H1 (cell line): ENCODE results near the gene CALU. TPM values are rescaled to one million over a fixed set of nuclear protein-coding genes. Genes with fewer than 3 reads are reported as not detected.

Experiments used
- CTCF ChIA-PET: fragments of 300-600 bp; sonication (Branson Sonifier 250); formaldehyde crosslinking; loops from one replicate; lab custom pipeline; 2021; ENCODE audit not compliant: partially characterized antibody; lab: Charles Lee
- POLR2A ChIA-PET: fragments of 300-600 bp; sonication (Branson Sonifier 250); formaldehyde crosslinking; loops from one replicate; lab custom pipeline; 2021; ENCODE audit warnings: inconsistent platforms; ENCODE audit not compliant: partially characterized antibody; lab: Charles Lee
- DNase-seq, 2 experiments: peaks; one replicate each; pipeline versions ENCODE4 v3.0.0 to v3.0.0-alpha.2; 2010 to 2022; ENCODE audit warnings: low spot score in 2 of 2, low read depth in 1 of 2, mixed read lengths in 1 of 2
- FAIRE-seq: peaks from 2 replicates; lab custom pipeline; 2011; peaks lifted over from hg19 to GRCh38; lab: Jason Lieb, UNC
- H2AFZ ChIP-seq: 2 replicates; pipeline ENCODE4 v1.8.1; 2012; ENCODE audit warnings: low read length, inconsistent platforms
- H2AK5ac ChIP-seq: 2 replicates; pipeline ENCODE4 v1.6.1; 2013; ENCODE audit warnings: low read depth, low read length
- H2BK120ac ChIP-seq: replicated peaks from 2 replicates; pipeline ENCODE3; 2013; ENCODE audit warnings: low read depth, low read length, inconsistent platforms
- H2BK12ac ChIP-seq: 2 replicates; pipeline ENCODE4 v1.6.1; 2013; ENCODE audit warnings: low read depth, low read length
- H2BK15ac ChIP-seq: 2 replicates; pipeline ENCODE4 v1.6.1; 2013; ENCODE audit warnings: low read length
- H2BK20ac ChIP-seq: 2 replicates; pipeline ENCODE4 v1.6.1; 2013; ENCODE audit warnings: low read length
- H2BK5ac ChIP-seq: 2 replicates; pipeline ENCODE4 v1.6.1; 2013; ENCODE audit warnings: low read depth, low read length
- H3K14ac ChIP-seq: 2 replicates; pipeline ENCODE4 v1.6.1; 2013; ENCODE audit warnings: inconsistent platforms; ENCODE audit not compliant: insufficient read length
- H3K18ac ChIP-seq: 2 replicates; pipeline ENCODE4 v1.6.1; 2013; ENCODE audit warnings: low read length; ENCODE audit errors: extremely low read depth
- H3K23ac ChIP-seq: 2 replicates; pipeline ENCODE4 v1.6.1; 2013; ENCODE audit warnings: inconsistent platforms; ENCODE audit not compliant: insufficient read length
- H3K23me2 ChIP-seq: 2 replicates; pipeline ENCODE4 v1.6.1; 2013; ENCODE audit warnings: low read depth, low read length
- H3K27ac ChIP-seq: 2 replicates; pipeline ENCODE4 v1.6.1; 2011; ENCODE audit warnings: low read depth, low read length, inconsistent platforms
- H3K27me3 ChIP-seq, 4 experiments: replicated peaks in 1 of 4; 1 replicate in 1 of 4; 2 replicates in 3 of 4; pipeline versions ENCODE4 v1.6.1 to v1.8.1; 2011 to 2013; ENCODE audit warnings: low read length in 3 of 4, mild to moderate bottlenecking in 3 of 4, inconsistent platforms in 2 of 4, mixed read lengths in 2 of 4, moderate library complexity in 1 of 4; ENCODE audit not compliant: control insufficient read depth in 3 of 4, insufficient read depth in 3 of 4; ENCODE audit errors: extremely low read depth in 1 of 4
- H3K36me3 ChIP-seq, 4 experiments: 2 replicates each; pipeline versions ENCODE4 v1.6.1 to v1.8.1; 2011 to 2013; ENCODE audit warnings: mild to moderate bottlenecking in 4 of 4, low read length in 3 of 4, moderate library complexity in 2 of 4, control low read depth in 1 of 4, inconsistent platforms in 1 of 4; ENCODE audit not compliant: insufficient read depth in 4 of 4, control insufficient read depth in 2 of 4
- H3K4ac ChIP-seq: replicated peaks from 2 replicates; pipeline ENCODE3; 2013; ENCODE audit warnings: low read length, low read depth, mixed read lengths, inconsistent platforms; ENCODE audit not compliant: insufficient read length
- H3K4me1 ChIP-seq, 4 experiments: replicated peaks in 1 of 4; 1 replicate in 1 of 4; 2 replicates in 3 of 4; pipeline versions ENCODE4 v1.6.1 to v1.8.1; 2011 to 2013; ENCODE audit warnings: low read length in 3 of 4, inconsistent platforms in 2 of 4, mixed read lengths in 1 of 4; ENCODE audit not compliant: insufficient read depth in 4 of 4, control insufficient read depth in 3 of 4
- H3K4me2 ChIP-seq, 2 experiments: 2 replicates each; pipeline versions ENCODE4 v1.6.1 to v1.8.1; 2011 to 2013; ENCODE audit warnings: low read depth in 2 of 2, low read length in 2 of 2, control low read depth in 1 of 2, inconsistent platforms in 1 of 2, mild to moderate bottlenecking in 1 of 2; ENCODE audit not compliant: insufficient read depth in 1 of 2
- H3K4me3 ChIP-seq, 4 experiments: fragments of 200-600, 300-600 bp in 1 of 4; sonication (generic), shearing (Covaris generic), sonication (Bioruptor Twin) in 1 of 4; 2 replicates each; pipeline versions ENCODE4 v1.5.1 to v1.8.1; 2011 to 2016; ENCODE audit warnings: low read length in 4 of 4, low read depth in 3 of 4, control low read depth in 2 of 4, inconsistent platforms in 2 of 4, mild to moderate bottlenecking in 2 of 4, mixed read lengths in 1 of 4, moderate library complexity in 1 of 4; ENCODE audit not compliant: insufficient read depth in 2 of 4; ENCODE audit errors: extremely low read depth in 1 of 4
- H3K56ac ChIP-seq: replicated peaks from 2 replicates; pipeline ENCODE3; 2013; ENCODE audit warnings: low read depth, mild to moderate bottlenecking, mixed read lengths, low read length, inconsistent platforms; ENCODE audit not compliant: insufficient read length
- H3K79me1 ChIP-seq: 2 replicates; pipeline ENCODE4 v1.6.1; 2013; ENCODE audit warnings: low read depth, low read length, control low read depth
- H3K79me2 ChIP-seq, 2 experiments: 2 replicates each; pipeline versions ENCODE4 v1.6.1 to v1.8.1; 2012 to 2013; ENCODE audit warnings: low read length in 2 of 2, mild to moderate bottlenecking in 2 of 2, inconsistent platforms in 1 of 2; ENCODE audit not compliant: insufficient read depth in 2 of 2, control insufficient read depth in 1 of 2
- H3K9ac ChIP-seq, 4 experiments: replicated peaks in 1 of 4; 1 replicate in 1 of 4; 2 replicates in 3 of 4; pipeline versions ENCODE4 v1.6.1 to v1.8.1; 2011 to 2013; ENCODE audit warnings: low read depth in 3 of 4, low read length in 3 of 4, control low read depth in 2 of 4, mild to moderate bottlenecking in 2 of 4, moderate library complexity in 2 of 4, inconsistent platforms in 1 of 4; ENCODE audit errors: extremely low read depth in 1 of 4
- H3K9me3 ChIP-seq, 2 experiments: 2 replicates each; pipeline versions ENCODE4 v1.6.1 to v1.8.1; 2012 to 2013; ENCODE audit warnings: mild to moderate bottlenecking in 2 of 2, moderate library complexity in 2 of 2, control low read depth in 1 of 2, inconsistent platforms in 1 of 2, low read depth in 1 of 2, low read length in 1 of 2, mixed read lengths in 1 of 2; ENCODE audit not compliant: insufficient read depth in 2 of 2
- H4K20me1 ChIP-seq, 2 experiments: replicated peaks in 1 of 2; 2 replicates each; pipeline versions ENCODE3 to v1.8.1; 2011 to 2013; ENCODE audit warnings: inconsistent platforms in 2 of 2, low read length in 2 of 2, mild to moderate bottlenecking in 1 of 2; ENCODE audit not compliant: insufficient read depth in 2 of 2, control insufficient read depth in 1 of 2
- H4K5ac ChIP-seq: 2 replicates; pipeline ENCODE4 v1.6.1; 2013; ENCODE audit warnings: low read length, low read depth, mixed read lengths, inconsistent platforms; ENCODE audit not compliant: insufficient read length
- H4K8ac ChIP-seq: 2 replicates; pipeline ENCODE4 v1.8.0; 2013; ENCODE audit warnings: mild to moderate bottlenecking, moderate library complexity, low read length, inconsistent platforms; ENCODE audit not compliant: insufficient read depth; ENCODE audit errors: extremely low read depth
- H4K91ac ChIP-seq: replicated peaks from 2 replicates; pipeline ENCODE3; 2013; ENCODE audit warnings: low read length, mixed read lengths, inconsistent platforms; ENCODE audit not compliant: insufficient read length
- CBX5 ChIP-seq: fragments of 300-800, 300-1000 bp; sonication (generic); IDR thresholded peaks from 2 replicates; pipeline ENCODE4 v1.7.1; 2016; ENCODE audit warnings: antibody characterized with exemption, low read length, low read depth
- CBX8 ChIP-seq: fragments of 300-800, 300-1000 bp; sonication (generic); IDR thresholded peaks from 2 replicates; pipeline ENCODE4 v1.7.1; 2016; ENCODE audit warnings: low read depth, low read length, borderline replicate concordance
- CEBPB ChIP-seq: IDR thresholded peaks from 2 replicates; pipeline ENCODE4 v1.6.1; 2012; ENCODE audit warnings: low read depth, low read length
- CTBP2 ChIP-seq: IDR thresholded peaks from 2 replicates; pipeline ENCODE4 v1.7.0; 2011; ENCODE audit warnings: borderline replicate concordance, mild to moderate bottlenecking, moderate library complexity, mixed read lengths, low read length; ENCODE audit not compliant: insufficient read depth, insufficient read length
- EP300 ChIP-seq, 2 experiments: IDR thresholded peaks; 1 replicate in 1 of 2; 2 replicates in 1 of 2; pipeline ENCODE4 v1.6.1; 2011 to 2012; ENCODE audit warnings: low read depth in 2 of 2, low read length in 2 of 2, mild to moderate bottlenecking in 2 of 2, borderline replicate concordance in 1 of 2, inconsistent platforms in 1 of 2, moderate library complexity in 1 of 2
- HDAC2 ChIP-seq, 2 experiments: fragments of 300-600 bp in 1 of 2; sonication (generic) in 1 of 2; IDR thresholded peaks; 2 replicates each; pipeline ENCODE4 v1.6.1; 2011 to 2012; ENCODE audit warnings: low read depth in 2 of 2, low read length in 2 of 2, mild to moderate bottlenecking in 2 of 2, moderate library complexity in 2 of 2, borderline replicate concordance in 1 of 2, inconsistent platforms in 1 of 2
- HDAC6 ChIP-seq: IDR thresholded peaks from one replicate; pipeline ENCODE4 v1.7.1; 2012; ENCODE audit warnings: low read depth, mild to moderate bottlenecking, inconsistent platforms, low read length, moderate library complexity
- MAFK ChIP-seq: IDR thresholded peaks from 2 replicates; pipeline ENCODE4 v1.6.1; 2012; ENCODE audit warnings: low read depth, mild to moderate bottlenecking, improper control_type of control experiment, low read length
- NANOG ChIP-seq: IDR thresholded peaks from 2 replicates; pipeline ENCODE4 v1.6.1; 2011; ENCODE audit warnings: low read length, low read depth, mild to moderate bottlenecking, inconsistent platforms; ENCODE audit not compliant: insufficient read depth, poor library complexity, severe bottlenecking
- SIN3A ChIP-seq, 2 experiments: IDR thresholded peaks in 1 of 2; conservative IDR thresholded peaks in 1 of 2; 2 replicates each; pipeline ENCODE4 v1.6.1; 2011 to 2012; ENCODE audit warnings: low read length in 2 of 2, improper control_type of control experiment in 1 of 2, low read depth in 1 of 2, mild to moderate bottlenecking in 1 of 2
- SRF ChIP-seq: IDR thresholded peaks from 2 replicates; pipeline ENCODE4 v1.6.1; 2011; ENCODE audit warnings: mild to moderate bottlenecking, low read depth, low read length, moderate library complexity
- TAF7 ChIP-seq: optimal IDR thresholded peaks from 2 replicates; pipeline ENCODE3; 2011; ENCODE audit warnings: low read depth, mild to moderate bottlenecking, inconsistent platforms, low read length, moderate library complexity, borderline replicate concordance
- polyA plus RNA-seq, 7 experiments: library from polyadenylated mRNA; depleted of rRNA in 3 of 7; stranded (reverse) in 5 of 7; unstranded in 2 of 7; fragments of >200 nt in 5 of 7; fragments of 200-250 nt in 2 of 7; gene quantifications; 1 replicate in 5 of 7; 2 replicates in 1 of 7; 4 replicates in 1 of 7; pipeline versions ENCODE4 v1.2.1 to v1.2.3, GENCODE V29; 2011 to 2013; ENCODE audit warnings: missing spikeins in 2 of 7, mixed read lengths in 2 of 7
- total RNA-seq: library from RNA; stranded (reverse); fragmentation: NEBNext Ultra II Directional; extraction: Animal tissue kit (Norgen Biotek cat#: 25700); gene quantifications from 2 replicates; pipeline ENCODE4 v1.2.1, GENCODE V29; 2021
- TF ChIP-seq, protein P1 (sequence below): IDR thresholded peaks from 2 replicates; pipeline ENCODE4 v1.6.1; 2011; ENCODE audit warnings: low read length, improper control_type of control experiment

Gene CALU
- total and polyA plus RNA-seq, 2 of the 8 experiments (the other 6 are each of a cell fraction or from before 2014, with no cell fraction given) = 67.2 to 170 TPM

DNA sequence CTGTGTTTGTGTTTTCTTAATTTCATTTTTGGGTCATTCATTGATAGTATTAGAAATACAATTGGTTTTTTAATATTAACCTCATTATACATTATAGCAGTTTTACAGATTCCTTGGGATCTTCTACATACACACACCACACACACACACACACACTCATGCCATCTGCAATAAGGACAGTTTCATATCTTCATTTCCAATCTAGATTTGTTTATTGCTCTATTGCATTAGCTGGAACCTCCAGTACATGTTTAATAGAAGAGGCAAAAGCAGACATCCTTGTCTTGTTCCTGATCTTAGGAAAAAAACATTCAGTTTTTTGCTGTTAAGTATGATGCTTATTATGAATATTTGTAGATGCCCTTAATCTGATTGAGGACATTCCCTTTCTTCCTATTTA, 17.8 kb upstream of the CALU start:
- POLR2A ChIA-PET = no interaction called here
- FAIRE-seq = no peak
- H3K27ac ChIP-seq = no peak overlapping the region

More for the DNA sequence above, 17.8 kb upstream of the CALU start:
- H3K79me1 ChIP-seq = no peaks in the 10 kb centered on the region
- no peak overlapping the region for H3K4me2 ChIP-seq
- H2BK120ac ChIP-seq = no peak overlapping the region
- H2AK5ac ChIP-seq = no peak overlapping the region
- H3K14ac ChIP-seq = no peak overlapping the region
- DNase-seq = no peak
- H3K4ac ChIP-seq = no peak overlapping the region
- H3K56ac ChIP-seq = peak overlapping the region; percentile 25
- H3K4me3 ChIP-seq = no peak overlapping the region
- TF ChIP-seq NANOG = no peak
- TF ChIP-seq CBX8 = no peak
- TF ChIP-seq HDAC6 = no peak
- TF ChIP-seq, protein P1, sequence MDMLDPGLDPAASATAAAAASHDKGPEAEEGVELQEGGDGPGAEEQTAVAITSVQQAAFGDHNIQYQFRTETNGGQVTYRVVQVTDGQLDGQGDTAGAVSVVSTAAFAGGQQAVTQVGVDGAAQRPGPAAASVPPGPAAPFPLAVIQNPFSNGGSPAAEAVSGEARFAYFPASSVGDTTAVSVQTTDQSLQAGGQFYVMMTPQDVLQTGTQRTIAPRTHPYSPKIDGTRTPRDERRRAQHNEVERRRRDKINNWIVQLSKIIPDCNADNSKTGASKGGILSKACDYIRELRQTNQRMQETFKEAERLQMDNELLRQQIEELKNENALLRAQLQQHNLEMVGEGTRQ = no peak
- TF ChIP-seq EP300 (IDR thresholded peaks at IDR 0.05; ENCODE audit: borderline replicate concordance in 1 of 2, low read depth in 2 of 2, low read length in 2 of 2) = no peak
- no peak for TF ChIP-seq HDAC2 (IDR thresholded peaks at IDR 0.05; ENCODE audit: borderline replicate concordance in 1 of 2, low read depth in 2 of 2, low read length in 2 of 2)
- no peak for TF ChIP-seq MAFK
- no peak for TF ChIP-seq SRF
- no peak for TF ChIP-seq CTBP2
- no peak for TF ChIP-seq TAF7
- TF ChIP-seq CBX5 = no peak
- TF ChIP-seq SIN3A (conservative IDR thresholded peaks at IDR 0.05 in 1 of 2, IDR thresholded peaks at IDR 0.05 in 1 of 2; ENCODE audit: low read depth in 1 of 2, low read length in 2 of 2) = no peak
- TF ChIP-seq CEBPB = no peak
- no peak overlapping the region for H2BK15ac ChIP-seq
- H3K4me1 ChIP-seq = no peaks in the 10 kb centered on the region
- CTCF ChIA-PET = no interaction called here
- H2BK5ac ChIP-seq = no peak overlapping the region
- H4K20me1 ChIP-seq = no peaks in the 10 kb centered on the region
- no peaks in the 10 kb centered on the region; a peak in 1 of 8 replicates for H3K36me3 ChIP-seq
- H3K23me2 ChIP-seq = no peaks in the 10 kb centered on the region; the same call in 1 of the 2 replicates
- H3K23ac ChIP-seq = no peak overlapping the region
- H3K9ac ChIP-seq = no peak overlapping the region
- no peaks in the 10 kb centered on the region for H3K79me2 ChIP-seq
- no peaks in the 10 kb centered on the region for H3K9me3 ChIP-seq
- H4K5ac ChIP-seq = no peak overlapping the region
- H2BK12ac ChIP-seq = no peak overlapping the region
- no peak overlapping the region for H2BK20ac ChIP-seq
- H4K91ac ChIP-seq = no peak overlapping the region
- no peak overlapping the region for H2AFZ ChIP-seq
- H4K8ac ChIP-seq = no peak overlapping the region
- H3K27me3 ChIP-seq = no peaks in the 10 kb centered on the region
- no peak overlapping the region for H3K18ac ChIP-seq
